NOMO-1 treated with dmso at 0.1 percent for 144 hours (cell line): Measurements from ENCODE around the gene DYSF.

Source experiments
- DNase-seq: peaks from one replicate; lab custom pipeline; 2025; ENCODE audit not compliant: unreplicated experiment; lab: John Stamatoyannopoulos, UW

DYSF gene

GRCh38 chr2:71700658-71701397, 247.5 kb downstream of the DYSF start:
- DNase-seq: no peak

- no peak for DNase-seq
Observed at GRCh38 chr2:71702071-71702970, 249.0 kb downstream of the DYSF start.

GRCh38 chr2:71702971-71703898, 249.9 kb downstream of the DYSF start:
- DNase-seq: no peak

GRCh38 chr2:71704131-71704561, 250.8 kb downstream of the DYSF start:
- DNase-seq: no peak

- DNase-seq: no peak
Observed at GRCh38 chr2:71704688-71705087, 251.3 kb downstream of the DYSF start.

GRCh38 chr2:71705171-71705960, 252.0 kb downstream of the DYSF start:
- no peak for DNase-seq

GRCh38 chr2:71706121-71706520, 252.8 kb downstream of the DYSF start:
- no peak for DNase-seq

- DNase-seq: no peak
Observed at GRCh38 chr2:71706836-71707235, 253.5 kb downstream of the DYSF start.

- no peak for DNase-seq
Observed at GRCh38 chr2:71710367-71711132, 257.2 kb downstream of the DYSF start.

GRCh38 chr2:71711133-71711855, 257.9 kb downstream of the DYSF start:
- DNase-seq: no peak

- no peak for DNase-seq
Observed at GRCh38 chr2:71712158-71712818, 258.9 kb downstream of the DYSF start.

GRCh38 chr2:71713581-71714580, 260.5 kb downstream of the DYSF start:
- no peak for DNase-seq

- DNase-seq: no peak
Observed at GRCh38 chr2:71714601-71715240, 261.4 kb downstream of the DYSF start.

GRCh38 chr2:71715241-71715750, 261.9 kb downstream of the DYSF start:
- DNase-seq: no peak

GRCh38 chr2:71715951-71716696, 262.8 kb downstream of the DYSF start:
- DNase-seq: no peak
